Gastroesophageal sphincter (tissue), 4 donors: ENCODE results near the gene NOL9. TPM values are rescaled to one million over a fixed set of nuclear protein-coding genes. Genes with fewer than 3 reads are reported as not detected.

Source experiments
- ATAC-seq: fragments of 150-250 bp; one replicate; pipeline ENCODE4 v1.9.1; 2016; ENCODE audit warnings: mild to moderate bottlenecking, moderate library complexity
- H3K27ac ChIP-seq, 4 donors: fragments of 200-600 bp; sonication (generic) in 3 of 4; 1 replicate in 3 of 4; 2 replicates in 1 of 4; pipeline ENCODE4 v1.5.1; 2016 to 2019
- H3K27me3 ChIP-seq: fragments of 200-600 bp; sonication (generic); one replicate; pipeline ENCODE4 v1.5.1; 2019
- H3K36me3 ChIP-seq, 2 donors: fragments of 200-600 bp; sonication (generic); one replicate each; pipeline ENCODE4 v1.5.1; 2019; ENCODE audit warnings: control low read depth in 1 of 2
- H3K4me1 ChIP-seq, 3 donors: fragments of 200-600 bp; sonication (generic); 1 replicate in 2 of 3; 2 replicates in 1 of 3; pipeline ENCODE4 v1.5.1; 2016 to 2019; ENCODE audit warnings: control low read depth in 2 of 3
- H3K4me3 ChIP-seq, 2 donors: fragments of 200-600 bp; sonication (generic); one replicate each; pipeline ENCODE4 v1.5.1; 2019; ENCODE audit warnings: mild to moderate bottlenecking in 1 of 2, moderate library complexity in 1 of 2
- H3K9me3 ChIP-seq, 3 donors: fragments of 200-600 bp; sonication (generic); one replicate each; pipeline ENCODE4 v1.5.1; 2017 to 2019; ENCODE audit warnings: control low read depth in 2 of 3
- CTCF ChIP-seq, 4 experiments: fragments of 200-600 bp in 2 of 4; fragments of 450-650 bp in 2 of 4; sonication (generic) in 1 of 4; IDR thresholded peaks; one replicate each; pipeline ENCODE4 v1.5.1; 2017 to 2019; ENCODE audit warnings: antibody characterized with exemption in 4 of 4, mild to moderate bottlenecking in 2 of 4, moderate library complexity in 2 of 4
- EP300 ChIP-seq: sonication (generic); formaldehyde crosslinking; IDR thresholded peaks from one replicate; pipeline ENCODE4 v1.6.1; 2017; ENCODE audit warnings: antibody characterized with exemption, mild to moderate bottlenecking
- POLR2A ChIP-seq, 2 donors: fragments of 450-650 bp; IDR thresholded peaks; one replicate each; pipeline ENCODE4 v1.6.1; 2017; ENCODE audit warnings: antibody characterized with exemption in 2 of 2, mild to moderate bottlenecking in 2 of 2, moderate library complexity in 1 of 2
- POLR2AphosphoS5 ChIP-seq: sonication (generic); formaldehyde crosslinking; IDR thresholded peaks from one replicate; pipeline ENCODE4 v1.6.1; 2017; ENCODE audit warnings: antibody characterized with exemption
- WGBS, 2 donors: methylation state at CpG; one replicate each; pipeline ENCODE4 v1.1.5; 2018; ENCODE audit warnings: low coverage in 1 of 2; 5-methylcytosine and 5-hydroxymethylcytosine counted together
- total RNA-seq, 4 donors: library from RNA; depleted of rRNA; stranded (reverse); fragments of >200 nt; gene quantifications; one replicate each; pipeline ENCODE4 v1.1.0, GENCODE V29; 2016

The NOL9 gene
- total RNA-seq, 4 donors from 2014 or later: 21.2 to 32.2 (median 25.7) TPM

DNA sequence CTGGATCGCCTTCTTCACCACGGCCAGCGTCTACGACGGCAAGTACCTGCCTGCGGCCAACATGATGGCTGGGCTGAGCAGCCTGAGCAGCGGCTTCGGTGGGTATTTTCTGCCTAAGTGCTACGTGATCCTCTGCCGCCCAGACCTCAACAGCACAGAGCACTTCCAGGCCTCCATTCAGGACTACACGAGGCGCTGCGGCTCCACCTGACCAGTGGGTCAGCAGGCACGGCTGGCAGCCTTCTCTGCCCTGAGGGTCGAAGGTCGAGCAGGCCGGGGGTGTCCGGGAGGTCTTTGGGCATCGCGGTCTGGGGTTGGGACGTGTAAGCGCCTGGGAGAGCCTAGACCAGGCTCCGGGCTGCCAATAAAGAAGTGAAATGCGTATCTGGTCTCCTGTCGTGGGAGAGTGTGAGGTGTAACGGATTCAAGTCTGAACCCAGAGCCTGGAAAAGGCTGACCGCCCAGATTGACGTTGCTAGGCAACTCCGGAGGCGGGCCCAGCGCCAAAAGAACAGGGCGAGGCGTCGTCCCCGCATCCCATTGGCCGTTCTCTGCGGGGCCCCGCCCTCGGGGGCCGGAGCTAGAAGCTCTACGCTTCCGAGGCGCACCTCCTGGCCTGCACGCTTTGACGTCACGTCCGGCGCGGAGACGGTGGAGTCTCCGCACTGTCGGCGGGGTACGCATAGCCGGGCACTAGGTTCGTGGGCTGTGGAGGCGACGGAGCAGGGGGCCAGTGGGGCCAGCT, 25.2 kb upstream of the NOL9 start, which contains the start of gene ZBTB48:
Gene ZBTB48, plus strand, starts transcription at position 621 of the 745 bp plus-strand sequence. CDS start 616 bp downstream, outside the sequence.
- peak; percentile 99 for TF ChIP-seq POLR2AphosphoS5
- TF ChIP-seq CTCF (IDR thresholded peaks at IDR 0.05): no peak
- TF ChIP-seq POLR2A (IDR thresholded peaks at IDR 0.05): peak; percentile 95
- TF ChIP-seq EP300: no peak
- WGBS, 2 donors: 0% methylated on average over 8 of the region's 58 CpGs; no CpG with 5 or more reads in 1 of the 2 donors

GRCh38 chr1:6578624-6579373, 24.5 kb upstream of the NOL9 start:
- peaks cover 0 to 8% of the 10 kb centered on the region in 2 donors for H3K36me3 ChIP-seq
- TF ChIP-seq EP300: no peak
- TF ChIP-seq POLR2A (IDR thresholded peaks at IDR 0.05): no peak
- TF ChIP-seq CTCF (IDR thresholded peaks at IDR 0.05): no peak
- TF ChIP-seq POLR2AphosphoS5: no peak
- 94 to 100% methylated on average over 1 to 8 of the region's 14 CpGs for WGBS, 2 donors
- H3K27ac ChIP-seq: peak overlapping the region; percentile 77 to 97 (median 96)
- H3K27me3 ChIP-seq: no peaks in the 10 kb centered on the region
- H3K4me1 ChIP-seq: peaks cover 0 to 44% (median 14%) of the 10 kb centered on the region in 3 donors
- ATAC-seq: no peak
- H3K4me3 ChIP-seq: peak overlapping the region in 1 of 2 donors; percentile 90
- no peaks in the 10 kb centered on the region for H3K9me3 ChIP-seq

More for the DNA sequence above, 25.2 kb upstream of the NOL9 start, which contains the start of gene ZBTB48:
- H3K27me3 ChIP-seq: no peaks in the 10 kb centered on the region
- H3K4me3 ChIP-seq: peak within 1 kb of the TSS; percentile 75 to 90
- peaks cover 0 to 8% of the 10 kb centered on the region in 2 donors for H3K36me3 ChIP-seq
- peak; percentile 98 for ATAC-seq
- H3K4me1 ChIP-seq: peaks cover 0 to 44% (median 14%) of the 10 kb centered on the region in 3 donors
- H3K27ac ChIP-seq: peak within 1 kb of the TSS; percentile 89 to 97 (median 96)
- no peaks in the 10 kb centered on the region for H3K9me3 ChIP-seq

DNA sequence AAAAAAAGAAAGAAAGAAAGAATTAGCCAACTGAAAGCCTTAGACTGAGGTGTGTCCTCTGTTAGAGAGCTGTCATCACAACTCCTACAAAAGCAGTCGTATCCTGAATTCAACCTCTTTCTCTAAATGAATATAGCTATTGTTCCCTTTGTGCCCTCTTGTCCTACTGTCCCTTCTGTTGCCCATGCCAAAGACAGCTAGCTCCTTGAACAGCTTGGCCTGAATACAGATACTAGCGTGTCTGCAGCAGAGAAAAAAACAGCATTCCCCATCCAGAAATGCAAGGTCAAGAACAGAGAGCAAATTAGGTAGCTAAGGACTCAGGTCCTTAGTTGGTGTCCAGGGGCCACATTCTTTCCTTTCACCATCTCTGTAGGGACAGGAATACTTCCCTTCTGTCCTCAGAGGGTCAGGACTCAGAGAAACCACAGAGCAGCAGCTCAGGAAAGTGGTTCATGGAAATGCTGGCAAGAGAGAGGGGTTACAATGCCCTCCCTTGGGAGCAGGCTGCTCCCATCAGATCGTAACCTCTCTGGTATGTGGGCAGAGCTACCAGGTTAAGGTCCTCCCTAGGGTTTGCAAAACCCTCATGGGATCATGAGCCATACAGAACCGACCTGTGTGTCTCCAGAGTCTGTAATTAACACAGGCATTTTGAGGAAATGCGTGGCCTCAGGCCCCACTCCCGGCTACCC, 23.7 kb upstream of the NOL9 start:
- Histone ChIP-seq H3K9me3 (no peaks in the 10 kb centered on the region), H3K4me3 (no peak overlapping the region), H3K4me1 (peaks cover 0 to 42% (median 14%) of the 10 kb centered on the region in 3 donors), H3K36me3 (peaks cover 0 to 8% of the 10 kb centered on the region in 2 donors), H3K27ac (peak overlapping the region in 3 of 4 donors; percentile 96 to 97 (median 97)), H3K27me3 (no peaks in the 10 kb centered on the region)
- no peak for TF ChIP-seq POLR2A (IDR thresholded peaks at IDR 0.05)
- no peak for TF ChIP-seq CTCF (IDR thresholded peaks at IDR 0.05)
- no peak for TF ChIP-seq EP300
- no peak for TF ChIP-seq POLR2AphosphoS5
- no peak for ATAC-seq
- 83% methylated on average over 3 to 5 of the region's 6 CpGs for WGBS, 2 donors

GRCh38 chr1:6574818-6575217, 20.5 kb upstream of the NOL9 start:
- Histone ChIP-seq H3K27me3 (no peaks in the 10 kb centered on the region), H3K4me1 (peaks cover 0 to 13% (median 0%) of the 10 kb centered on the region in 3 donors), H3K36me3 (no peaks in the 10 kb centered on the region), H3K4me3 (no peak overlapping the region), H3K9me3 (peaks cover 0 to 9% (median 0%) of the 10 kb centered on the region in 3 donors), H3K27ac (no peak overlapping the region)
- no peak for ATAC-seq
- no CpG with 5 or more reads among the region's 14 CpGs for WGBS, 2 donors
- TF ChIP-seq CTCF (IDR thresholded peaks at IDR 0.05) (no peak), EP300 (no peak), POLR2A (IDR thresholded peaks at IDR 0.05) (no peak), POLR2AphosphoS5 (no peak)
